Measurements from ENCODE around the gene CLP1.

- TF ChIP-seq CTCF (IDR thresholded peaks at IDR 0.05) = no peak
- no peak for TF ChIP-seq POLR2A (IDR thresholded peaks at IDR 0.05)
These were observed 43.3 kb upstream of the CLP1 start for GRCh38 chr11:57614234-57614772.

All from testis (tissue), 2 donors.